Activated CD8-positive, alpha-beta memory T cell treated with anti-CD3 and anti-CD28 coated beads for 24 hours (primary cell): ENCODE data around the gene ZNF587.
"Not testable (repeated sequence)": the region's sequence is repeated elsewhere in the genome, so short reads cannot be mapped to it uniquely, and the experiment has no call there.

Experiments
- DNase-seq: peaks from one replicate; pipeline ENCODE4 v3.0.0-alpha.2; 2020

The ZNF587 gene

DNA sequence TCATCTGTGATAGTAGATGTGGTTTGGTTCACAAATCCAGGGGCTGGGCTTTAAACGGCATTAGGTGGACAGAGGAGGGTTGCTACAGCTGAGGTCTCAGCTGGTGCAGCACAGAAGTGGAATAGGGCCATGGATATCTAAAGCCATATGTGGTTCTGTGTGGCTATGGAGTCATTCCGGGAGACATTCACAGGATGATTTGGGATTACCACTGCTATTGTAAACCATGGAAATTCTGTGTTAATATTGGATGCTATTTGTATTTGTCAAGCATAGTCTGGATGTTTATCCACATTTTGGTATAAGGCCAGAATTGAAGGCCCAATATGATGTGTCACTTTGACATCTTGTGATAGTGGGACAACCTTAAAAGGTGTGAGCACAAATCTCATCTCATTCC, 26.5 kb upstream of the ZNF587 start:
- DNase-seq: not testable (repeated sequence)

DNA sequence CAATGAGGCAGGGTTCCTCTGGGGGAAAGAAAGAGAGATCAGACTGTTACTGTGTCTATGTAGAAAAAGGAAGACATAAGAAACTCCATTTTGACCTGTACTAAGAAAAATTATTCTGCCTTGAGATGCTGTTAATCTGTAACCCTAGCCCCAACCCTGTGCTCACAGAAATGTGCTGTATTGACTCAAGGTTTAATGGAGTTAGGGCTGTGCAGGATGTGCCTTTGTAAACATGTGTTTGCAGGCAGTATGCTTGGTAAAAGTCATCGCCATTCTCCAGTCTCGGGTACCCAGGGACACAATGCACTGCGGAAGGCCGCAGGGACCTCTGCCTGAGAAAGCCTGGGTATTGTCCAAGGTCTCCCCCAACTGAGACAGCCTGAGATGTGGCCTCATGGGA, 26.1 kb upstream of the ZNF587 start:
- not testable (repeated sequence) for DNase-seq

GRCh38 chr19:57825511-57825910, 24.1 kb upstream of the ZNF587 start:
- DNase-seq: no peak

DNA sequence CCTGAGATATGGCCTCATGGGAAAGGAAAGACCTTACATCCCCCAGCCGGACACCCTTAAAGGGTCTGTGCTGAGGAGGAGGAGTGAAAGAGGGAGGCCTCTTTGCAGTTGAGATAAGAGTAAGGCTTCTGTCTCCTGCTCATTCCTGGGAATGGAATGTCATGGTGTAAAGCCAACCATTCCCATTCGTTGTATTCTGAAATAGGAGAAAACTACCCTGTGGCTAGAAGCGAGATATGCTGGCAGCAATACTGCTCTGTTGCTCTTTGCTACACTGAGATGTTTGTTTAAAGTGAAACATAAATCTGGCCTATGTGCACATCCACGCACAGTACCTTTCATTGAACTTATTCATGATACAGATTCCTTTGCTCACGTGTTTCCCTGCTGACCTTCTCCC, 20.3 kb upstream of the ZNF587 start:
- no peak for DNase-seq

- DNase-seq: peak; percentile 66
These were observed 19.5 kb upstream of the ZNF587 start, which contains the start of gene ZNF587B for GRCh38 chr19:57830071-57830602. ZNF587B (plus strand) TSS chr19:57830299; CDS start chr19:57830529, 230 bp downstream.

GRCh38 chr19:57836991-57837390, 12.7 kb upstream of the ZNF587 start:
- not testable (repeated sequence) for DNase-seq

- DNase-seq: not testable (repeated sequence)
These were observed 11.0 kb upstream of the ZNF587 start for GRCh38 chr19:57838622-57839191.

DNA sequence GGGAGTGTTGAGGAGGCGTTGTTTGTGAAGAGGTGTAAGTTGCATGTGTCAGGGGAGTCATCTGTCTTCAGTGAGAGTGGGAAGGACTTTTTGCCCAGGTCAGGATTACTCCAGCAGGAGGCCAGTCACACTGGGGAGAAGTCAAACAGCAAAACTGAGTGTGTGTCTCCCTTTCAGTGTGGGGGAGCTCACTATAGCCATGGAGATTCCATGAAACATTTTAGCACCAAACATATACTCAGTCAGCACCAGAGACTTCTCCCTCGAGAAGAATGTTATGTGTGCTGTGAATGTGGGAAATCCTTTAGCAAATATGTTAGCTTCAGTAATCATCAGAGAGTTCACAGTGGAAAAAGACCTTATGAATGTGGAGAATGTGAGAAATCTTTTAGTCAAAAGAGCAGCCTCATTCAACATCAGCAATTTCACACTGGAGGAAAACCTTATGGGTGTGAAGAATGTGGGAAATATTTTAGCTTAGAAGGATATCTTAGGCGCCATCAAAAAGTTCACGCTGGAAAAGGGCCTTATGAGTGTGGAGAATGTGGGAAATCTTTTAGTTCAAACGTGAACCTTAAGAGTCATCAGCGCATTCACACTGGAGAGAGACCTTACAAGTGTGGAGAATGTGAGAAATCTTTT, 8.4 kb upstream of the ZNF587 start:
- no peak for DNase-seq

- not testable (repeated sequence) for DNase-seq
These were observed 2.5 kb upstream of the ZNF587 start for GRCh38 chr19:57847164-57847563.

- not testable (repeated sequence) for DNase-seq
These were observed 445 bp upstream of the ZNF587 start for GRCh38 chr19:57849162-57849665.

GRCh38 chr19:57850553-57851017, 926 bp downstream of the ZNF587 start:
- DNase-seq: no peak

GRCh38 chr19:57851812-57852603, 2.3 kb downstream of the ZNF587 start:
- DNase-seq: not testable (repeated sequence)

GRCh38 chr19:57854117-57854516, 4.5 kb downstream of the ZNF587 start:
- DNase-seq: not testable (repeated sequence)

DNA sequence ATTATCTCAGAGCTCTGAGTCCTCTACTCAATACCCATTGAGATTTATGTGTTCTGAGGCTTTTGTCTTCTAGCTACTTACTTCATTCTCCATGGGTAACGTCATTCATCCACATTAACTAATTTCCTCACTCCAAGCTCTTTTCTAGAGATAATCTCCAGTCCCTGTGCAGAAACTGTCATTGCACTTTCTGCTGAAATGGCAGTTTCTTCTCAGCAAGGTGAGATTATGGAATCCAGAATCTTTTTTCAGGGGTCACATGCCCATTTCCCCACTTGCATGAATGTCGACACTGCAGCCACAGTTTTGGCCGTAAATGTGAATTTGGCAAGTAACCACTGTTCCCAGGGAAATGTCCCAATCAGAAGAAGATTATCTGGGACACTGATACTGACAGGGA, 12.7 kb downstream of the ZNF587 start:
- not testable (repeated sequence) for DNase-seq

DNA sequence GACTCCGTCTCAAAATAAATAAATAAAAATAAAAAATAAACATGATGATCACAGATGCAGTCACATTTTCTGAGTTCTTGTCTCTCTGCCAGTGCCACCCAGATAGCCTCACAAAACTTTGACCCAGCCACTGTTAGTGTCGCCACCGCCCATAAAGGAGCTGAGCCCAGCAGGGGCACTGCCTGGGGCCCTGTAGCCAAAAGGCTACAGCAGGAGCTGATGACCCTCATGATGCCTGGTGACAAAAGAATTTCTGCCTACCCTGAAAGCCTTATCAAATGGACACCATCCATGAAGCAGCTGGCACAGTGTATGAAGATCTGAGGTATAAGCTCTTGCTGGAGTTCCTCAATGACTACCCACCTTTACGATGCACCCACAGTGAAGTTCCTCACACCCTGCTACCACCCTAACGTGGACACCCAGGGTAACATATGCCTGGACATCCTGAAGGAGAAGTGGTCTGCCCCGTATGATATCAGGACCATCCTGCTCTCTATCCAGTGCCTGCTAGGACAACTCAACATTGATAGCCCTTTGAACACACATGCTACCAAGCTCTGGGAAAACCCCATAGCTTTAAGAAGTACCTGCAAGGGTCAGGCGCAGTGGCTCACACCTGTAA, 18.3 kb downstream of the ZNF587 start:
- no peak for DNase-seq

DNA sequence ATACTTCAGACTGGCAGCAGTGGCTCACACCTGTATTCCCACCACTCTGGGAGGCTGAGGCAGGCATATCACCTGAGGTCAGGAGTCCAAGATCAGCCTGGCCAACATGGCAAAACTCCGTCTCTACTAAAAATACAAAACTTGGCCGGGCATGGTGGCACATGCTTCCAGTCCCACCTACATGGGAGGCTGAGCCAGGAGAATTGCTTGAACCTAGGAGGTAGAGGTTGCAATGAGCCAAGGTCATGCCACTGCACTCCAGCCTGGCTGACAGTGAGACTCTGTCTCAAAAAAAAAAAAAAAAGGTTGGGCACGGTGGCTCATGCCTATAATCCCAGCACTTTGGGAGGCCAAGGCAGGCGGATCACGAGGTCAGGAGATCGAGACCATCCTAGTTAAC, 20.0 kb downstream of the ZNF587 start:
- DNase-seq: not testable (repeated sequence)

GRCh38 chr19:57870225-57870624, 20.6 kb downstream of the ZNF587 start:
- no peak for DNase-seq

- DNase-seq: no peak
These were observed 22.8 kb downstream of the ZNF587 start for GRCh38 chr19:57872450-57872849.

- DNase-seq: not testable (repeated sequence)
These were observed 24.5 kb downstream of the ZNF587 start for GRCh38 chr19:57873883-57874799.

GRCh38 chr19:57886046-57886445, 36.4 kb downstream of the ZNF587 start:
- DNase-seq: no peak

DNA sequence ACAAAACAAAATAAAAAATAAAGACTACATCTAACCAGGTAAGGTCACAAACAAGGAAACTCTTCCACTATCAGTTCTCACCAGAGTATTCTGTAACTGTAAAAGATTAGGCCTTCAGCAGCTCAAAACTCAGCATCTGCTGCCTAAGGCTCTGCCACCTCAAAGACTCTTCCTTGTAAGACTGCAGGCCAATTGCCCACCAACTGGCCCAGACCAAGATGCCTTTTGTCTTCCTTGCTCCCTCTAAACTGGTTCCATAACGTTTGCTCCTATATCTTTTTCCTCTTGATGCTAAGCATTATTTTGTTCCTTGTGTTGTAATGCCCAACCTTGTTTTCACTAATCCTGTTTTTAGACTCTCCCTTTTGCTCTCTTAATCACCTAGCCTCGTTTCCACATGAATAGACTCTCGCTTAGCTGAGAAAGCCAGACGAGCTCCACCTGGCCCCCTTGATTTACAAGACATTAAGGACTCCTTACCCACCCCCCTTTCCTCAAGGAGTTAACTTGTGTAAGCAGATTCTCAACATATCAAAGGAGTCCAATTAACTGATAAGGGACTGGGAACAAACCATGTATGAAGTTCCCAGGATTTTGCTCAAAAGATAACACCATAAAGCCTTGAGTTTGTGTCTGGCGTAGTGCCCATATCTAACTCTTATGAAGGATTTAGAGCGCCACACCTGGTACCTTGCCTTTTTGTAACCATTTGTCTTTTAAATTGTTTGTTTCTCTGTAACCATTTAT, 37.7 kb downstream of the ZNF587 start:
- no peak for DNase-seq
